ENCODE data around the gene PBX4.

PBX4 gene

GRCh38 chr19:19633711-19634515 lies 15.4 kb upstream of the PBX4 start:
- Histone ChIP-seq H3K4me2 (no peak overlapping the region), H4K20me1 (peaks cover 0 to 100% (median 66%) of the 10 kb centered on the region in 11 experiments; a peak in 18 of 22 replicates), H3K27ac (no peak overlapping the region), H3K4me1 (peaks cover under 1 to 4% (median 1%) of the 10 kb centered on the region in 10 experiments; a peak in 14 of 20 replicates), H3K9me3 (replicated peaks in 1 of 11) (no peaks in the 10 kb centered on the region), H3K27me3 (no peaks in the 10 kb centered on the region), H3K4me3 (no peak overlapping the region), H3K9ac (no peak overlapping the region), H3K36me3 (peaks cover 87 to 96% (median 92%) of the 10 kb centered on the region in 11 experiments)
- no peak for TF ChIP-seq Cebpa-rat (IDR thresholded peaks at IDR 0.05)

GRCh38 chr19:19632661-19633060 lies 14.2 kb upstream of the PBX4 start:
- TF ChIP-seq Cebpa-rat (IDR thresholded peaks at IDR 0.05): no peak
- H3K4me1 ChIP-seq: peaks cover 6 to 10% (median 9%) of the 10 kb centered on the region in 10 experiments; a peak in 17 of 20 replicates
- no peaks in the 10 kb centered on the region for H3K9me3 ChIP-seq (replicated peaks in 1 of 11)
- no peak overlapping the region for H3K27ac ChIP-seq
- H3K27me3 ChIP-seq: no peaks in the 10 kb centered on the region
- H3K4me3 ChIP-seq: no peak overlapping the region
- H3K4me2 ChIP-seq: no peak overlapping the region
- H3K9ac ChIP-seq: no peak overlapping the region
- H4K20me1 ChIP-seq: peaks cover 0 to 94% (median 60%) of the 10 kb centered on the region in 11 experiments; a peak in 18 of 22 replicates
- peaks cover 78 to 84% (median 80%) of the 10 kb centered on the region in 11 experiments for H3K36me3 ChIP-seq

- Histone ChIP-seq H3K27me3 (no peaks in the 10 kb centered on the region), H3K36me3 (peaks cover 64 to 70% (median 67%) of the 10 kb centered on the region in 11 experiments), H3K4me2 (no peak overlapping the region), H3K4me1 (peaks cover 15 to 24% (median 22%) of the 10 kb centered on the region in 10 experiments; a peak in 19 of 20 replicates), H3K4me3 (no peak overlapping the region), H3K27ac (no peak overlapping the region), H3K9me3 (replicated peaks in 1 of 11) (no peaks in the 10 kb centered on the region), H3K9ac (no peak overlapping the region), H4K20me1 (peaks cover 0 to 86% (median 50%) of the 10 kb centered on the region in 11 experiments; a peak in 17 of 22 replicates)
- TF ChIP-seq Cebpa-rat (IDR thresholded peaks at IDR 0.05): no peak
Observed at GRCh38 chr19:19631346-19631745, 12.9 kb upstream of the PBX4 start.

- Histone ChIP-seq H3K27me3 (no peaks in the 10 kb centered on the region), H3K4me3 (no peak overlapping the region), H3K9ac (no peak overlapping the region), H3K27ac (no peak overlapping the region), H3K9me3 (replicated peaks in 1 of 11) (no peaks in the 10 kb centered on the region), H3K36me3 (peaks cover 55 to 61% (median 58%) of the 10 kb centered on the region in 11 experiments), H3K4me2 (no peak overlapping the region), H4K20me1 (peaks cover 0 to 78% (median 47%) of the 10 kb centered on the region in 11 experiments; a peak in 17 of 22 replicates), H3K4me1 (peaks cover 15 to 32% (median 29%) of the 10 kb centered on the region in 10 experiments)
- TF ChIP-seq Cebpa-rat (IDR thresholded peaks at IDR 0.05): no peak
Observed at GRCh38 chr19:19630426-19630825, 11.9 kb upstream of the PBX4 start.

- Histone ChIP-seq H3K27ac (no peak overlapping the region), H3K27me3 (no peaks in the 10 kb centered on the region), H3K9me3 (replicated peaks in 1 of 11) (no peaks in the 10 kb centered on the region), H3K36me3 (peaks cover 51 to 58% (median 55%) of the 10 kb centered on the region in 11 experiments), H3K4me3 (no peak overlapping the region), H3K4me2 (no peak overlapping the region), H4K20me1 (peaks cover 0 to 74% (median 43%) of the 10 kb centered on the region in 11 experiments; a peak in 16 of 22 replicates), H3K4me1 (peaks cover 15 to 36% (median 33%) of the 10 kb centered on the region in 10 experiments), H3K9ac (no peak overlapping the region)
- no peak for TF ChIP-seq Cebpa-rat (IDR thresholded peaks at IDR 0.05)
Observed at GRCh38 chr19:19630062-19630414, 11.6 kb upstream of the PBX4 start.

- Histone ChIP-seq H3K27ac (peak overlapping the region in 10 of 11 experiments; percentile 47 to 87 (median 82); a peak in 17 of 22 replicates), H3K9ac (peak overlapping the region; percentile 71 to 94 (median 83))
Observed at GRCh38 chr19:19628501-19629134, 10.1 kb upstream of the PBX4 start.

GRCh38 chr19:19627621-19628500 lies 9.4 kb upstream of the PBX4 start, which contains the start of gene LPAR2:
Gene LPAR2, minus strand, starts transcription at chr19:19628220. Its CDS starts 945 bp downstream, at chr19:19627275.
- Histone ChIP-seq H3K4me2 (peak within 1 kb of the TSS; percentile 83 to 99 (median 97)), H3K27me3 (no peaks in the 10 kb centered on the region), H3K4me1 (peaks cover 15 to 50% (median 48%) of the 10 kb centered on the region in 10 experiments), H3K9me3 (replicated peaks in 1 of 11) (no peaks in the 10 kb centered on the region), H3K9ac (peak within 1 kb of the TSS; percentile 71 to 94 (median 83)), H3K4me3 (peak within 1 kb of the TSS; percentile 58 to 86 (median 76)), H3K36me3 (peaks cover 30 to 55% (median 47%) of the 10 kb centered on the region in 11 experiments), H4K20me1 (peaks cover 3 to 52% (median 25%) of the 10 kb centered on the region in 11 experiments; a peak in 17 of 22 replicates), H3K27ac (peak within 1 kb of the TSS in 10 of 11 experiments; percentile 47 to 87 (median 82); a peak in 19 of 22 replicates)
- TF ChIP-seq Cebpa-rat (IDR thresholded peaks at IDR 0.05): no peak

More at GRCh38 chr19:19628501-19629134, 10.1 kb upstream of the PBX4 start:
- Histone ChIP-seq H3K4me1 (peaks cover 15 to 49% (median 47%) of the 10 kb centered on the region in 10 experiments), H3K36me3 (peaks cover 37 to 56% (median 52%) of the 10 kb centered on the region in 11 experiments), H3K27me3 (no peaks in the 10 kb centered on the region), H3K9me3 (replicated peaks in 1 of 11) (no peaks in the 10 kb centered on the region), H3K4me3 (peak overlapping the region; percentile 58 to 86 (median 76)), H3K4me2 (peak overlapping the region; percentile 83 to 99 (median 97)), H4K20me1 (peaks cover 3 to 60% (median 32%) of the 10 kb centered on the region in 11 experiments; a peak in 17 of 22 replicates)
- TF ChIP-seq Cebpa-rat (IDR thresholded peaks at IDR 0.05): peak in 1 of 11 experiments; percentile 35; a peak in 2 of 22 replicates
